ENCODE measurements around the gene CAMK2G. TPM values are rescaled to one million over a fixed set of nuclear protein-coding genes. Genes with fewer than 3 reads are reported as not detected.

CAMK2G gene
- total and polyA plus RNA-seq, 4 donors, result 6.8 to 18.3 (median 9.9) TPM

DNA sequence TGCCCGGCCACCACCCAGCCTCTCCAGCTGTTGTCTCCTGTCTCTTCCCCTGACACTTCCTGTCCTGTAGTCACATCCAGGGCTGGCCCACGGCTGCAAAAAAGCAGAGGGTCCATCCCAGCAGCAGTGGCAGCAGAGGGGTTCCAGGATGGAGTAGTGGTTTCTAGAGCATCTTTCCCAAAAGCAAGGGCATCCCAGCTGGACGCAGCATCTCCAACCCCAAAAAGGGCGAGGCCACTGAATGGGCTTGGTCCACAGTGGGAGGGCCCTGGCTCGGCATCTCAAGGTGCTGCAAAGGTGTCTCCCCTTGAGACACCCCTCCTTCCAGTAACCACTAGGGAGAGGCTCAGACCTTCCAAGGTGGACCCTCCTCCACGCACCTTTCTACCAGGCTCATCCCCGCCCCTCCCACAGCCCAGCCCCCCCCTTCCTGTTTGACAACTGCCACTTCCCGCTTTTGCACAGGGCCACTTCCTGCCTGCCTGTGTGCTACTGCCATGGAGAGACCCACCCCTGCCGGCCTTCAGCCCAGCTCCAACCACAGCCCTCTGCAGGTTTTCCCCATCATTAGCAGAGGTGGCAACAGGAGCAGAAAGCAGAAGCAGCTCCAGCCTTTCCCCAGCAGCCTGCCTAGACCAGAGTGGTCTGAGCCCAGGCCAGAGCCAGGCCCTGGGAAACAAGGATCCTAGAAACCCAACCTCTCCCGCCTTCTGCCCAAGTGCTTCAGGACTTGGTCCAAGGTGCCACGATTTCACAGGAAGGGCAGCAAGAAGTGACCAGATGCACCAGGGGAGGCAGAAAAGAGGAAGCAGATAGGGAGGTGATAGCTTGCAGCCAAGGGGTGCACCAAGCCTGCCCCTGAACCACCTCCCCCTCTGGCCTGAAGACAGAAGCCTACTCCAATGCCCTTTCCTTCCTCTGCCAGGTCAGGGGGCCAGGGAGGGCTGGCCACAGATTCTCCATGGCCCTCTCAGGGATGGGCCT is 8.6 kb downstream of the CAMK2G start:
- DNase-seq (ENCODE audit: low spot score), result no peak
- TF ChIP-seq SP1 (IDR thresholded peaks at IDR 0.05) (peak; percentile 22), EGR1 (IDR thresholded peaks at IDR 0.05; ENCODE audit: low read depth in 2 of 2) (no peak)
- Histone ChIP-seq H3K36me3 (ENCODE audit: control insufficient read depth in 4 of 4, insufficient read depth in 3 of 4, low read depth in 1 of 4, low read length in 3 of 4) (peaks cover 0 to 3% (median 2%) of the 10 kb centered on the region in 4 donors), H3K4me1 (ENCODE audit: control insufficient read depth in 4 of 4, insufficient read depth in 4 of 4, low read length in 3 of 4) (peaks cover 0 to 9% (median 7%) of the 10 kb centered on the region in 4 donors), H3K4me3 (ENCODE audit: low read depth in 1 of 3, low read length in 3 of 3) (no peak overlapping the region), H3K27me3 (ENCODE audit: control insufficient read depth in 4 of 4, insufficient read depth in 4 of 4, low read length in 3 of 4) (no peaks in the 10 kb centered on the region), H3K9ac (ENCODE audit: low read depth in 1 of 2, low read length in 2 of 2) (no peak overlapping the region), H3K9me3 (ENCODE audit: control insufficient read depth in 4 of 4, low read length in 3 of 4) (no peaks in the 10 kb centered on the region), H3K27ac (ENCODE audit: low read depth in 1 of 2, low read length in 2 of 2) (peak overlapping the region; percentile 37 to 56)
- WGBS, result 69% methylated on average over 11 of the region's 11 CpGs

DNA sequence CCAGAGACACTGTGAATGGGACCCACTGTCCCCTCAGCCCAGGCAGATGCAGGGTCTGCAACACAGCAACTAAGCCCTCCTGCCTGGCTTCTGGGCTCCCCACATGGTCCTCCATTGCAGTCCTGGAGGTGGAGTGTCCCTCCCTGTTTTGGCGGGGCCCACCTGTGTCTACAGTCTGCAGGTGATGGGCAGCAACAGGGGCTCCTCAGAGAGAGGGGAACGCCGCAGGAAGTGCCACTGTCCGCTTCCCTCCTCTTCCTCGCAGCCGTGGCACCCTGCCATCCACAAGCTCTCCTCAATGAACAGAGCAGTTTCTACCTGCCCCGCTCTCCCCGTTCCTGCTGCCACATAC is 9.3 kb downstream of the CAMK2G start:
- H3K4me3 ChIP-seq (ENCODE audit: low read depth in 1 of 3, low read length in 3 of 3), result no peak overlapping the region
- peaks cover 0 to 9% (median 7%) of the 10 kb centered on the region in 4 donors for H3K4me1 ChIP-seq (ENCODE audit: control insufficient read depth in 4 of 4, insufficient read depth in 4 of 4, low read length in 3 of 4)
- peaks cover 3 to 9% (median 4%) of the 10 kb centered on the region in 4 donors for H3K36me3 ChIP-seq (ENCODE audit: control insufficient read depth in 4 of 4, insufficient read depth in 3 of 4, low read depth in 1 of 4, low read length in 3 of 4)

DNA sequence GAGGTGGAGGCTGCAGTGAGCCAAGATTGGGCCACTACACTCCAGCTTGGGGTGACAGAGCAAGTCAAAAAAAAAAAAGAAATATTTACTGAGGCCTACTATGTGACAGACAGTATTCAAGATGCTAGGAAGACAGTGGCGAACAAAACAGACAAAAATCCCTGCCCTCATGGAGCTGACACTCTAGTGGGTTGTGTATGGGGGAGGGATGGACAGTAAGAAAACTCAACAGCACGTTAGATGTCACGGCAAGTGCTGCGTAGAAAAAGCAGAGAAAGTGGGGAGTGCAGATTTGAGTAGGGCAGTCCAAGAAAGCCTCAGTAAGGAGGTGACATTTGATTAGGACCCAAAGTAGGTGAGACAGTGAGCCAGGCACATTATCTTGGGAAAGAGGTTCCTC is 10.1 kb downstream of the CAMK2G start:
- WGBS, result 96% methylated on average over 4 of the region's 4 CpGs
- Histone ChIP-seq H3K9ac (ENCODE audit: low read depth in 1 of 2, low read length in 2 of 2) (no peak overlapping the region), H3K4me3 (ENCODE audit: low read depth in 1 of 3, low read length in 3 of 3) (no peak overlapping the region), H3K36me3 (ENCODE audit: control insufficient read depth in 4 of 4, insufficient read depth in 3 of 4, low read depth in 1 of 4, low read length in 3 of 4) (peaks cover 2 to 14% (median 6%) of the 10 kb centered on the region in 4 donors), H3K9me3 (ENCODE audit: control insufficient read depth in 4 of 4, low read length in 3 of 4) (no peaks in the 10 kb centered on the region), H3K27ac (ENCODE audit: low read depth in 1 of 2, low read length in 2 of 2) (no peak overlapping the region), H3K27me3 (ENCODE audit: control insufficient read depth in 4 of 4, insufficient read depth in 4 of 4, low read length in 3 of 4) (no peaks in the 10 kb centered on the region), H3K4me1 (ENCODE audit: control insufficient read depth in 4 of 4, insufficient read depth in 4 of 4, low read length in 3 of 4) (peaks cover 0 to 9% (median 7%) of the 10 kb centered on the region in 4 donors)
- no peak for TF ChIP-seq RXRA (IDR thresholded peaks at IDR 0.05)
- no peak for TF ChIP-seq FOXA2 (IDR thresholded peaks at IDR 0.05)
- TF ChIP-seq, protein P1, sequence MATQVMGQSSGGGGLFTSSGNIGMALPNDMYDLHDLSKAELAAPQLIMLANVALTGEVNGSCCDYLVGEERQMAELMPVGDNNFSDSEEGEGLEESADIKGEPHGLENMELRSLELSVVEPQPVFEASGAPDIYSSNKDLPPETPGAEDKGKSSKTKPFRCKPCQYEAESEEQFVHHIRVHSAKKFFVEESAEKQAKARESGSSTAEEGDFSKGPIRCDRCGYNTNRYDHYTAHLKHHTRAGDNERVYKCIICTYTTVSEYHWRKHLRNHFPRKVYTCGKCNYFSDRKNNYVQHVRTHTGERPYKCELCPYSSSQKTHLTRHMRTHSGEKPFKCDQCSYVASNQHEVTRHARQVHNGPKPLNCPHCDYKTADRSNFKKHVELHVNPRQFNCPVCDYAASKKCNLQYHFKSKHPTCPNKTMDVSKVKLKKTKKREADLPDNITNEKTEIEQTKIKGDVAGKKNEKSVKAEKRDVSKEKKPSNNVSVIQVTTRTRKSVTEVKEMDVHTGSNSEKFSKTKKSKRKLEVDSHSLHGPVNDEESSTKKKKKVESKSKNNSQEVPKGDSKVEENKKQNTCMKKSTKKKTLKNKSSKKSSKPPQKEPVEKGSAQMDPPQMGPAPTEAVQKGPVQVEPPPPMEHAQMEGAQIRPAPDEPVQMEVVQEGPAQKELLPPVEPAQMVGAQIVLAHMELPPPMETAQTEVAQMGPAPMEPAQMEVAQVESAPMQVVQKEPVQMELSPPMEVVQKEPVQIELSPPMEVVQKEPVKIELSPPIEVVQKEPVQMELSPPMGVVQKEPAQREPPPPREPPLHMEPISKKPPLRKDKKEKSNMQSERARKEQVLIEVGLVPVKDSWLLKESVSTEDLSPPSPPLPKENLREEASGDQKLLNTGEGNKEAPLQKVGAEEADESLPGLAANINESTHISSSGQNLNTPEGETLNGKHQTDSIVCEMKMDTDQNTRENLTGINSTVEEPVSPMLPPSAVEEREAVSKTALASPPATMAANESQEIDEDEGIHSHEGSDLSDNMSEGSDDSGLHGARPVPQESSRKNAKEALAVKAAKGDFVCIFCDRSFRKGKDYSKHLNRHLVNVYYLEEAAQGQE (IDR thresholded peaks at IDR 0.05), result no peak
- TF ChIP-seq, protein P2, sequence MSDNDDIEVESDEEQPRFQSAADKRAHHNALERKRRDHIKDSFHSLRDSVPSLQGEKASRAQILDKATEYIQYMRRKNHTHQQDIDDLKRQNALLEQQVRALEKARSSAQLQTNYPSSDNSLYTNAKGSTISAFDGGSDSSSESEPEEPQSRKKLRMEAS (IDR thresholded peaks at IDR 0.05), result no peak
- TF ChIP-seq SP1 (IDR thresholded peaks at IDR 0.05), result no peak
- TF ChIP-seq TAF1 (conservative IDR thresholded peaks at IDR 0.05), result no peak
- DNase-seq (ENCODE audit: low spot score), result no peak

More for the DNA sequence above, 9.3 kb downstream of the CAMK2G start:
- DNase-seq (ENCODE audit: low spot score), result no peak
- no peaks in the 10 kb centered on the region for H3K9me3 ChIP-seq (ENCODE audit: control insufficient read depth in 4 of 4, low read length in 3 of 4)
- TF ChIP-seq FOXA1 (IDR thresholded peaks at IDR 0.05) (no peak), RAD21 (IDR thresholded peaks at IDR 0.05) (no peak), HNF4A (conservative IDR thresholded peaks at IDR 0.05) (no peak), NR2F2 (IDR thresholded peaks at IDR 0.05) (no peak), YY1 (IDR thresholded peaks at IDR 0.05) (no peak)
- H3K9ac ChIP-seq (ENCODE audit: low read depth in 1 of 2, low read length in 2 of 2), result no peak overlapping the region
- no peaks in the 10 kb centered on the region for H3K27me3 ChIP-seq (ENCODE audit: control insufficient read depth in 4 of 4, insufficient read depth in 4 of 4, low read length in 3 of 4)
- peak overlapping the region; percentile 28 to 51 for H3K27ac ChIP-seq (ENCODE audit: low read depth in 1 of 2, low read length in 2 of 2)
- 79% methylated on average over 8 of the region's 8 CpGs for WGBS
